G401.6 (cell line): Measurements from ENCODE around the gene AP1S1.
"Not testable (repeated sequence)": the region's sequence is repeated elsewhere in the genome, so short reads cannot be mapped to it uniquely, and the experiment has no call there.

ENCODE experiments used
- FAIRE-seq: peaks from 2 replicates; lab custom pipeline; 2012; peaks lifted over from hg19 to GRCh38; lab: Jason Lieb, UNC

The AP1S1 gene

DNA sequence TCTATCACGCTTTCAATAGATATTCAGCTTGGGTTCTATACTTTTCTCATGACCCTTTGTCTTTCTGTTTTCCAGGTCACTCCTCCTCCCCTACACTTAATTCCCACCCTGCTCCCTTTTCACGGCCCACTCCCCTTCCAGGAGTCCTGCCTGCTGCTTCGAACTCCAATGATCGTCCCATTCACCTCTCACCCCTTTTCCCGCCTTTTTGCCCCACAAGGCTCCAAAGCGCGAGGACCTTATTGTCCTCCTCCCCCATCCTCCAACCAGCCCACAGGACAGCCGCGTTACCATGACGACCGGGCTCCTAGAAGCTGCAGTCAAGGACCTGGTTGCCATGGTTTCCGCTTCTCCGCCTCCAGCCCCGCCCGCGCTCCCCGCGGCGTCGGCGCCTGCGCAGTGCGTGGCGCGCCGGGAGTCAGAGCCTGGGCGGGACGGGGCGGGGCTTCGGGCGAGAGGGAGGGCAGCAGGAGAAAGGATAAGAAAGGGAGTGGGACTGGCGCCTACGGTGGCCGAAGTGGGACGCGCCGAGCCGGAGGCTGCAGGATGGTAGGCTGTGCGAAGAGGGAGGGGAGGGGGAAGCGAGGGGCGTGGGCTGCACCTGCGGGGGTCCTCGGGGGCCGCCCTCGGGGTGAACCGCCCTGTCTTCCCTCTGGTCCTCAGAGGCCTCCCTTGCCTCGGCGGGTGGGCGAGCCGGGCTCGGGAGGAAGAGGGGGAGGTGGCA is at the start of gene AP1S1:
TSS of gene AP1S1 (plus strand) at position 508 of the 724 bp plus-strand sequence. CDS start at position 547, 39 bp downstream.
- FAIRE-seq = no peak

GRCh38 chr7:101104799-101105198 is 49.5 kb upstream of the AP1S1 start:
- FAIRE-seq = no peak

GRCh38 chr7:101105248-101105647 is 49.0 kb upstream of the AP1S1 start:
- FAIRE-seq = not testable (repeated sequence)

DNA sequence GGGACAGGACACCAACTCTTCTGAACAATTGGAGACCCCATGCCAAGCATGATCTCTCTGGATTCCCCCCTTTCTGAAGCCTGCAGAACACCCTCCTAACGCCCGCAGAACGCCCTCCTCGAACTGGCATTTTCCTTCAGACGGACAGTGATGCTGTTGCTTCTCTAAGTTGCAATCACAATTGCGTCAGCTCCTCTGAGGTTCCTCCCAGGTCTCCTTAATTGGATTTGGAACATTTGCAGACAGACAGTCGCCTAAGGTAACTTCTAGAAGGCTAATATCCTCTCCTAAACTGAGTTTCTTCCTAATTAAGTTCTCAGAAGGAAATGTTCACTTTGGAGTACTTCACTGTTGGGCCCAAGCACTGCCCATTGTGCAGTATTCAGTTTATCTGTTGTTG is 47.9 kb upstream of the AP1S1 start:
- no peak for FAIRE-seq

DNA sequence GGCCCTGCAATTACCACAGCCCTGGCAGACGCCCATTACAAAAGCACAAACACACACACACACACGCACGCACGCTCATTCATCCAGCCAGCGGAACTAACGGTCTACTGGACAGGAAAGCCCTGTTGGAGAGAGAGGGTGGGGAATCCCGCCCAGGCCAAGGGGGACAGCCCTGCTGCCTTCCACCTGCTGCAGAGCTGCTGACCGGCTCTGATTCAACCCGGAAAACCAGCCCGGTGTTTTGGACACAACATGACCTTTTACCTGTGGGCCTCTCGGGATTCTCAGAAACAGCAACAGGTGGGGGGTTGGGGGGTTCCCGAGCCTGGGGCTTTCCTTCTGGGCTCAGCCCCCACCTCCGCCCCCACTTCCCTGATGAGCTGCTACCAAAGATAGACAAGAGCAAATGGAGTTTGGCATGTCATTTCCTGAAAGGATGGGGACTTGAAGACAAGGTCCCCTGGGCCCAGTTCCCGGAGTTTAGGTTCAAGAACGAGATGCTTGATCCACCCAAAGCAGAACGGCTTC is 45.9 kb upstream of the AP1S1 start:
- no peak for FAIRE-seq

- FAIRE-seq = no peak
These were observed 45.3 kb upstream of the AP1S1 start for GRCh38 chr7:101108961-101109360.

GRCh38 chr7:101109368-101109767 is 44.9 kb upstream of the AP1S1 start:
- no peak for FAIRE-seq

- no peak for FAIRE-seq
These were observed 43.0 kb upstream of the AP1S1 start for GRCh38 chr7:101111261-101111660.

DNA sequence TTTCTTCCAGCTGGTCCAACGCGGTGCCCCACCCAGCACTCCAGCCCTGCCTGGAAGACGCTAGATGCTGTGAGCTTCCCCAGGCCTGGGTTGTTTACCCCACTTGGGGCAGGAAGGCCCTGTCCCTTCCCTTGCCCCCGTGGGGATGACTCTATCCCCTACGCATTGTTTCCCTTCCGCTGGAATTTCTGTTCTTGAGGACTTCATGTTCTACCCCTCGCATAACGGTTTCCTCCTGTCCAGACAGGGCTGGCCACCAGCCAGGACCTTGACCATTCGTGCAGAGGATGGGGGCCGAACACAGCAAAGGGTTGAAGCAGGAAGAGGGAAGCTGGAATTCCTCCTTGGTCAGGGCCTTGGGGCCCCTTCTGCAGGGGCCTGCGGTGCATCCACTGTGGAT is 42.0 kb upstream of the AP1S1 start:
- no peak for FAIRE-seq

DNA sequence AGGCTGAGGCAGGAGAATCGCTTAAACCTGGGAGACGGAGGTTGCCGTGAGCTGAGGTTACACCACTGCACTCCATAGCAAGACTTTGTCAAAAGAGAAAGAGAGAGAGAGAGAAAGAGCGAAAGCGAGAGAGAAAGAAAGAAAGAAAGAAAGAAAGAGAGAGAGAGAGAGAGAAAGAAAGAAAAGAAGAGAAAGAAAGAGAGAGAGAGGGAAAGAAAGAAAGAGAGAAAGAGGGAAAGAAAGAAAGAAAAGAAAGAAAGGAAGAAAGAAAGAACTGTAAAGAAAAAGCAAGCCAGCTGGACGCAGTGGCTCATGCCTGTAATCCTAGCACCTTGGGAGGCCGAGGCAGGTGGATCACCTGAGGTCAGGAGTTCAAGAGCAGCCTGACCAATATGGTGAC is 41.1 kb upstream of the AP1S1 start:
- FAIRE-seq = not testable (repeated sequence)

DNA sequence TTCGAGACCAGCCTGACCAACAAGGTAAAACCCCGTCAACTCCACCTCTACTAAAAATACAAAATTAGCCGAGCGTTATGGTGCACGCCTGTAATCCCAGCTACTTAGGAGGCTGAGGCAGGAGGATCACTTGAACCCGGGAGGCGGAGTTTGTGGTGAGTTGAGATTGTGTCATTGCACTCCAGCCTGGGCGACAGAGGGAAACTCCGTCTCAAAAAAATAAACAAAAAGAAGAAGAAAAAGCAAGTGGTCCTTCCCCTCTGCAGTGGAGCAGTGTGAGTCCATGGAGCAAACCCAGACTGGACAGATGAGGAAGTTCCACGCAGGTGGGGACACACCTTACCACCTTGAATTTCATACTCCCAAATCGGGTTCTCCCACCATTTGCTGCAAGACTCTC is 40.4 kb upstream of the AP1S1 start:
- no peak for FAIRE-seq

GRCh38 chr7:101114492-101114891 is 39.8 kb upstream of the AP1S1 start:
- FAIRE-seq = no peak

DNA sequence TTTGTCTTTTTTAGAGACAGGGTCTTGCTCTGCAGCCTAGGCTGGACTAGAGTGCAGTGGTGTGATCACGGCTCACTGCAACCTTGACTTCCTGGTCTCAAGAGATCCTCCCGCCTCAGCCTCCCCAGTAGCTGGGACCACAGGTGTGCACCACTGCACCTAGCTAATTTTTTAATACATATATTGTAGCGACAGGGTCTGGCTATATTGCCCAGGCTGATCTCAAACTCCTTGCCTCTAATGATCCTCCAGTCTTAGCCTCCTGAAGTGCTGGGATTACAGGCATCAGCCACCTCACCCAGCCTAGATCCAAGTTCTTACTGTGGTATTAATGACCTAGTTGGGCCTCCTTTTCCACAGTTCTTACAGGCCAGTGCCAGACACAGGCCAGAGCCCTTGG is 39.1 kb upstream of the AP1S1 start:
- FAIRE-seq = no peak

DNA sequence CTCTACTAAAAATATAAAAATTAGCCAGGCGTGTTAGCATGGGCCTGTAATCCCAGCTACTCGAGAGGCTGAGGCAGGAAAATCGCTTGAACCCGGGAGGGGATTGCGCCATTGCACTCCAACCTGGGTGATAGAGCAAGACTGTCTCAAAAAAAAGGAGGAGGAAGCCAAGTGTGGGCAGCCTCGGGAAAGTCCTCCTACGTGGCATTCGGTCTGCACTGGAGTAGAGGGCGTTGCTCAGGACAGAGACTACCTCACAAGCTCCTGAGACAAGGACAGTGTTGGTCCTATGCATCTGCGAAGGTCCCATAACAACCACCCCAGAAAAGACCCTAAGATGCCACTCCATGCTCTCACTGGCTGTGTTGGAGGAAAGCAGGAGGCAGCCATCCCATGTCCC is 37.4 kb upstream of the AP1S1 start:
- FAIRE-seq = no peak

GRCh38 chr7:101118856-101119255 is 35.4 kb upstream of the AP1S1 start:
- FAIRE-seq = no peak

- no peak for FAIRE-seq
These were observed 34.4 kb upstream of the AP1S1 start for GRCh38 chr7:101119876-101120275.

- no peak for FAIRE-seq
These were observed 34.0 kb upstream of the AP1S1 start for GRCh38 chr7:101120315-101120714.

DNA sequence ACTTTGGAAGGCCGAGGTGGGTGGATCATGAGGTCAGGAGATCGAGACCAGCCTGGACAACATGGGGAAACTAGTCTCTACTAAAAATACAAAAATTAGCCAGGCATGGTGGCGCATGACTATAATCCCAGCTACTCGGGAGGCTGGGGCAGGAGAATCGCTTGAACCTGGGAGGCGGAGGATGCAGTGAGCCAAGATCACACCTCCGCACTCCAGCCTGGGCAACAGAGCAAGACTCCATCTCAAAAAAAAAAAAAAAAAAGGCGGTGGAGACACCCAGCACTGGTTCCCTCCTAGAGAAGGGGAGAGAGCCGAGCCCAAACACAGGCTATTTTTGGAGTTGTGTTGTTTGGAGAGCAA is 32.7 kb upstream of the AP1S1 start:
- FAIRE-seq = not testable (repeated sequence)

DNA sequence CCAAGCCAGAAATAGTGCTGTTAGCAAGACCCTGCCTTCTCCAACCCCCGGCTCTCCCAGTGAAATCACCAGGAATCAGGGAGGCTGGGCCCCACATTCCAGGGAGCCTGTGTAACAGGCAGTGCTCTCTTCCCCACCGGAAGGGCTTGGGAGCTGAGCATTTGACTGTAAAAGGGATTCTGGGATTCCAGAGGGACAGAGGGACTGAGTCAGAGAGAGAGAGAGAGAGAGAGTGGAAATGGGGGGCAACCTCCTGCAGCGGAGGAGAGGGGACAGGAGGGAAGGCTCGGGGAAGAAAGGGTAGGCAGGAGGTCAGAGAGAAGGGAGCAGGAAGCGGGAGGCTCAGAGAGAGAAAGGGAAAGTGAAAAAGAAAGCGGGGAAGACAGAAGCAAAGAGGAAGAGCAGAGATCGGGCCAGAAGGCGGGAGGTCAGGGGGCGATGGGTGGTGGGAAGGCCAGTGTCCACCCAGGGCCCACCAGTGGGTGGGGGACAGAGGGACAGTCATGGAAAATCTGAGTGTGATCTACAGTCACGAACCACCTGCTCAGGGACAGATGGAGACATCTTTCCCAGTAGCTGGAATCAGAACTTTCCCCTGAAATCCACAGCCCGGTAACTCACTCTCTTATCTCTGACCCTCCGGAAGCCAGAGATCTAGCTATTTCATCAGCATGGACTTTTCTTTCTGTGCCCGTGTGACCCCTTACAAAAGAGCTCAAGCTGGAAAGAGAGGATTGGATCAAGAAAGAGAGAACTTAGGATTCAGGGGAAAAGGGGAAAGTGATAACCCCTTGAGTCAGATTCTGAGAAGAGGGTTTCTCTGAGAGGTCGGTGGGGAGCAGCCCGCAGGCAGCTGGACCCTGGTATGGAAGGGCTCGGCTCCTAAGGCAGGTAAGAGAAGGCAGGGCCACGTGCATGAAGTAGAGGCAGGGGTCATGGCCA is 32.0 kb upstream of the AP1S1 start:
- FAIRE-seq = peak; percentile 97

GRCh38 chr7:101122933-101123702 is 31.2 kb upstream of the AP1S1 start:
- FAIRE-seq = no peak

GRCh38 chr7:101123703-101124068 is 30.6 kb upstream of the AP1S1 start:
- no peak for FAIRE-seq

DNA sequence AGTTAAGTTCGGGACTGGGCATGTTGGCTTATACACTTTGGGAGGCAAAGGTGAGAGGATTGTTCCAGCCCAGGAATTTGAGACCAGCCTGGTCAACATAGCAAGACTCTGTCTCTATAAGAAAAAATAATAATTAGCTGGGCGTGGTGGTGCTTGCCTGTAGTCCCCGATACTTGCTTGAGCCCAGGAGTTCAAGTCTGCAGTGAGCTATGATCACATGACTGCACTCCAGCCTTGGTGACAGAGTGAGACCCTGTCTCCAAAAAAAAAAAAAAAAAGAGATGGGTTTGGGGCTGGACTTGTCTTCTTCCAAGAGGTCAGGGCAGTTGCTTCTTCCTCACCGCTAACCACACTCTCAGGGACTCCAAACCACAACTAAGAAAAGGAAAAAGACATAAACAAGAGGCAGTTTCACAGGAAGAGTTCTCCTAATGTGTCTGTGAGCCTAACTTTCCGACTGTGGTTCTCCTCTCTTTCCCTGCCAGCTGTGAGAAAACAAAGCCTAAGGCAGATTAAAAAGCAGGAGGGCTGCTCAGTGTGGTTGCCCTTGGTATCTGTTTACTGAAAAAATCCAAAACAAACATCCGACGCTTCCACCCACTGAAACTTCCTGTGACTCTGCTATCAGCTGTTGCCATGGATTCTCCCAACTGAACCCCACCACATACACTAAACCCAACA is 29.8 kb upstream of the AP1S1 start:
- FAIRE-seq = no peak
